ENCODE data around the gene KCP. TPM values are rescaled to one million over a fixed set of nuclear protein-coding genes. Genes with fewer than 3 reads are reported as not detected.

The KCP gene
- total and polyA plus RNA-seq, 10 of the 15 experiments (the other 5 are each of a cell fraction or from before 2014, with no cell fraction given): 0.05 to 7.8 (median 2.5) TPM

DNA sequence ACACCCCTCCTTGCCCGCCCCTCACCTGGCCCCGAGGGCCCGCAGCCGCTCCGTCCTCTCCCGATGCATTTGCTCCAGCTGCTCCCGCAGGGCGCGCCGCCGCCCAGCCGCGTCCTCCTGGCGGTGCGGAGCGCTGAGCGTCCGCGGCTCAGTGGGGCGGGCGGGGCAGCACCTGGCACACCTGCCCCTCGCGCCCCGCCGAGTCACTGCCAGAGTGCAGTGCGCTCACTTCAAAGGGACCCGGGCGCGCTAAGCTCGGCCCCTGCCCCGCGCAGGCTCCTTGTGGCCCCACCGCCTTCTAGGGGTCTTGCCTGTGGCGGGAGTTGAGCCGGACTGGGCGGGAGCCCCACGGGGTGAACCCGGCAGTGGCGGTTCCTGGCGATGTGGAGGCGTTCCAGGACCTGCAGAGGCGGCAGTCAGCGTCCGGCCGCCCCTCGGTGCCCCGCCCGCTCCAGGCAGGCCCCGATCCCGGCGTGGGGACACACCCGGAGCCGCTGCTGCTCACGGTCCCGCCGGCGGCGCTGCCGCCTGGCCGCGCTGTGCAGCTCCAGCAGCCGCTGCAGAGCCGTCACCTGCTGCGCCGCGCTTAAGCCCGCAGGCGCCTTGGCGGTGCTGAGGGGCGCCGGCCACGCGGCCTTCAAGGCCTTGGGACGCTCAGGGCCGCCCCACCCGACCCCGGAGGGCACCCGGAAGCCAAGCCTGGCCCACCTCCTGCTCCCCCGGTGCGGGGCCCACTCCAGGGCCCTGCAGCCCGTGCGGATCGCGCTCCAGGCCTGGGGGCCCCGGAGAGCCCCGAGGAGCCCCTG is 41.2 kb downstream of the KCP start (continued):
- TF ChIP-seq, protein P1, sequence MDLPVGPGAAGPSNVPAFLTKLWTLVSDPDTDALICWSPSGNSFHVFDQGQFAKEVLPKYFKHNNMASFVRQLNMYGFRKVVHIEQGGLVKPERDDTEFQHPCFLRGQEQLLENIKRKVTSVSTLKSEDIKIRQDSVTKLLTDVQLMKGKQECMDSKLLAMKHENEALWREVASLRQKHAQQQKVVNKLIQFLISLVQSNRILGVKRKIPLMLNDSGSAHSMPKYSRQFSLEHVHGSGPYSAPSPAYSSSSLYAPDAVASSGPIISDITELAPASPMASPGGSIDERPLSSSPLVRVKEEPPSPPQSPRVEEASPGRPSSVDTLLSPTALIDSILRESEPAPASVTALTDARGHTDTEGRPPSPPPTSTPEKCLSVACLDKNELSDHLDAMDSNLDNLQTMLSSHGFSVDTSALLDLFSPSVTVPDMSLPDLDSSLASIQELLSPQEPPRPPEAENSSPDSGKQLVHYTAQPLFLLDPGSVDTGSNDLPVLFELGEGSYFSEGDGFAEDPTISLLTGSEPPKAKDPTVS (IDR thresholded peaks at IDR 0.05; ENCODE audit: low read depth, low read length): no peak
- TF ChIP-seq, protein P2, sequence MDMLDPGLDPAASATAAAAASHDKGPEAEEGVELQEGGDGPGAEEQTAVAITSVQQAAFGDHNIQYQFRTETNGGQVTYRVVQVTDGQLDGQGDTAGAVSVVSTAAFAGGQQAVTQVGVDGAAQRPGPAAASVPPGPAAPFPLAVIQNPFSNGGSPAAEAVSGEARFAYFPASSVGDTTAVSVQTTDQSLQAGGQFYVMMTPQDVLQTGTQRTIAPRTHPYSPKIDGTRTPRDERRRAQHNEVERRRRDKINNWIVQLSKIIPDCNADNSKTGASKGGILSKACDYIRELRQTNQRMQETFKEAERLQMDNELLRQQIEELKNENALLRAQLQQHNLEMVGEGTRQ (IDR thresholded peaks at IDR 0.05; ENCODE audit: borderline replicate concordance, low read depth, low read length): no peak
- TF ChIP-seq IKZF1 (conservative IDR thresholded peaks at IDR 0.05): peak; percentile 58
- TF ChIP-seq, protein P3, sequence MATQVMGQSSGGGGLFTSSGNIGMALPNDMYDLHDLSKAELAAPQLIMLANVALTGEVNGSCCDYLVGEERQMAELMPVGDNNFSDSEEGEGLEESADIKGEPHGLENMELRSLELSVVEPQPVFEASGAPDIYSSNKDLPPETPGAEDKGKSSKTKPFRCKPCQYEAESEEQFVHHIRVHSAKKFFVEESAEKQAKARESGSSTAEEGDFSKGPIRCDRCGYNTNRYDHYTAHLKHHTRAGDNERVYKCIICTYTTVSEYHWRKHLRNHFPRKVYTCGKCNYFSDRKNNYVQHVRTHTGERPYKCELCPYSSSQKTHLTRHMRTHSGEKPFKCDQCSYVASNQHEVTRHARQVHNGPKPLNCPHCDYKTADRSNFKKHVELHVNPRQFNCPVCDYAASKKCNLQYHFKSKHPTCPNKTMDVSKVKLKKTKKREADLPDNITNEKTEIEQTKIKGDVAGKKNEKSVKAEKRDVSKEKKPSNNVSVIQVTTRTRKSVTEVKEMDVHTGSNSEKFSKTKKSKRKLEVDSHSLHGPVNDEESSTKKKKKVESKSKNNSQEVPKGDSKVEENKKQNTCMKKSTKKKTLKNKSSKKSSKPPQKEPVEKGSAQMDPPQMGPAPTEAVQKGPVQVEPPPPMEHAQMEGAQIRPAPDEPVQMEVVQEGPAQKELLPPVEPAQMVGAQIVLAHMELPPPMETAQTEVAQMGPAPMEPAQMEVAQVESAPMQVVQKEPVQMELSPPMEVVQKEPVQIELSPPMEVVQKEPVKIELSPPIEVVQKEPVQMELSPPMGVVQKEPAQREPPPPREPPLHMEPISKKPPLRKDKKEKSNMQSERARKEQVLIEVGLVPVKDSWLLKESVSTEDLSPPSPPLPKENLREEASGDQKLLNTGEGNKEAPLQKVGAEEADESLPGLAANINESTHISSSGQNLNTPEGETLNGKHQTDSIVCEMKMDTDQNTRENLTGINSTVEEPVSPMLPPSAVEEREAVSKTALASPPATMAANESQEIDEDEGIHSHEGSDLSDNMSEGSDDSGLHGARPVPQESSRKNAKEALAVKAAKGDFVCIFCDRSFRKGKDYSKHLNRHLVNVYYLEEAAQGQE (IDR thresholded peaks at IDR 0.05; ENCODE audit: low read depth, low read length): no peak

Data from GM12878 (cell line).